OCI-M1 (cell line): Measurements from ENCODE around the gene TXNRD1.
"Not testable (repeated sequence)": the region's sequence is repeated elsewhere in the genome, so short reads cannot be mapped to it uniquely, and the experiment has no call there.

Experiments
- DNase-seq: peaks from one replicate; lab custom pipeline; 2025; lab: John Stamatoyannopoulos, UW

The TXNRD1 gene

DNA sequence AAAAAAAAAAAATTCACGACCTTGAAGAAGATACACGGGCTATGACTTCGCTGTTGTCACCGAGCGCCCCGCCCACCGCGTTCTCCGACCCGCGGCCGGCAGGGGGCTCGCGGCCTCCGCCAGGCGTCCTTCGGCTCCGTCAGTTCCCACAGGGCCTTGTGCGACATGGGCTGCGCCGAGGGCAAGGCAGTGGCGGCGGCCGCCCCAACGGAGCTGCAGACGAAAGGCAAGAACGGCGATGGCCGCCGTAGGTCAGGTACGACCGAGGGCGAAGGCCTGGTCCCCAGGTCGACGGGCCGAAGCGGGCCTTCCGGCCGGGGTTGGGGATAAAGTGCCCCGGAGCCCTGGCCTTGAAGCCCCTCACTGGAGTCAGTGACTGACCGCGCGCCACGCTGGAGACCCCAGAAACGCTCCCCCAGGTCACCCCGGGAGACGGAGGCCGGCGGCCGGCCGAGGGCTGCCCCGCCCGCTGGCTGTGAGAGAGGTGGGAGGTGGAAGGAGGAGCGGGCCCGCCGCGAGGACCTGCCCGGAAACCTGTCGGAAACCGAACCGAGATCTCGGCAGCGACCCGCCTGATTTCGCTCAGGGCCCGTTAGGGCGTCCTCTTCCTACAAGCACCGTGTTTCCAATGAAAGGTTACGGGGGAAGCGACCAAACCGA is at the start of gene TXNRD1:
TXNRD1 (plus strand) TSS at position 142 of the 660 bp plus-strand sequence; CDS start at position 166, 24 bp downstream.
- DNase-seq, result peak; percentile 91

DNA sequence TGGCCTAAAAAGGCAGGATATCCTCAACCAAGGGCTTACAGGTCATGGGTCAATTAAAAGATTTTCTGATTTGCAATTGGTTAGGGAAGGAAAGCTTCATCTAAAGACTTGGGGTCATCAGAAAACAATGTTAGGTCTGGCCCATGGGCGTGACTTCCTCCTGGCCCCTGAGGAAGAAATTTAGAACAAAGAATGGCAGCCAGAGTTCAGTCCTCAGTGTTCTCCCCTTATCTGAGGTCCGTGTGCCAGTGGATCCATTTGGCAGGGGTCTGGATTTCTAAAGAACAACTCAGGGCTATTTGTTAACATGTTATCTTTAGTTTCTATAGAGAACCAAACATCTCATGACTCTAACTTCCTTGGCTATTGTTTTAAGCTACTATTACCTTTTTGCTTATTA is 49.8 kb upstream of the TXNRD1 start:
- DNase-seq, result no peak

DNA sequence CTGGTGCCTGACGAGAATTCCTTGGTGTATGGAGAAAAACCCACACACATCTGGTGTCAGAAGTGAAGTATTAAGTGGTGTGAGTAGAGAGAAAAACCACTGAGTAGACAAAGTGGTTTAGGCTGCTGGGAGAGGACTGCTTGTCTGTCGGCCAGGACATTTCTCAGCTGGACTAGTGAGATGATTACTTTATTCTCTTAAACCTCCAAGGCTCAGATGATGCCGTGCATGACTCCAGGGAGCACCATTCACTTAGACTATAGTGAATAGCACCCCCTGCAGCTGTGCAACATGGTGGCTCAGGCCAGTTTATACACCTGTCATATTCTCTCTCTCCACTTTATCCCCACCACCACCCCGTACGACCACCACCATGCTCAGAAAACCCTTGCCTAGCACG is 49.1 kb upstream of the TXNRD1 start:
- DNase-seq, result no peak

DNA sequence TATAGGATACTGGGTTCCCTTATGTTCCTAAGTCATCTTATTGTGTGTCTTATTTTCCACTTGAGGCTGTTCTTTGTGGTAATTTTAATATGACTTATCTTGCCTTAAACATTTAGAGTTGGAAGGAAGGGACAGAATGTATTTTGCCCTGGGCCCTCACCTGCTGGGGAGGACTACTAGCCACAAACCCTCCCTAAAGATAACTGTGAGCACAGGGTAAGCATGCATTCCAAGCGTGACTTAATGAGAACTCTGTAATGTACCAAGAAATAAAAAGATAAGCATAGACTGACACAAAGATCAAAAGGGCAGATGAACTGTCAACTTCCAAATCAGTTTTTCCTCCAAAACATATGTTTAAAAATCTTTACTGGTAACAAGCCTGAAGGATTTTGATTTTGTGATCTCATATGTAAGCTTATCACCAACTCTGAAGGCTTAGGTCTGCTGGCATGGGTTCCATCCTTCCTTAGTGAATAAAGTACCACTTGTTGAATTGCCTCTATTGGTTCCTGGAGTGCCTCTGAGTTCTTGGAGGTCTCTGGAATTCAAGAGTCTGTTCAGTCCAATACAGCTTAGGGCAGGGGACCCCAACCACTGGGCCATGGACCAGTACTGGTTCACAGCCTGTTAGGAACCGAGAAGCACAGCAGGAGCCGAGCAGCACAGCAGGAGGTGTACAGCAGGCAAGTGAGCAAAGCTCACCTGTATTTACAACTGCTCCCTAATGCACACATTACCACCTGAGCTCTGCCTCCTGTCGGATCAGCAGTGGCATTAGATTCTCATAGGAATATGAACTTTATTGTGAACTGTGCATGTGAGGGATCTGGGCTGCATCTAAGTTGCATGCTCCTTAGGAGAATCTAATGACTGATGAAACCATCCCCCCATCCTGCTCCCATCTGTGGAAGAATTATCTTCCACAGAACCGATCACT is 47.8 kb upstream of the TXNRD1 start:
- DNase-seq, result peak; percentile 39

DNA sequence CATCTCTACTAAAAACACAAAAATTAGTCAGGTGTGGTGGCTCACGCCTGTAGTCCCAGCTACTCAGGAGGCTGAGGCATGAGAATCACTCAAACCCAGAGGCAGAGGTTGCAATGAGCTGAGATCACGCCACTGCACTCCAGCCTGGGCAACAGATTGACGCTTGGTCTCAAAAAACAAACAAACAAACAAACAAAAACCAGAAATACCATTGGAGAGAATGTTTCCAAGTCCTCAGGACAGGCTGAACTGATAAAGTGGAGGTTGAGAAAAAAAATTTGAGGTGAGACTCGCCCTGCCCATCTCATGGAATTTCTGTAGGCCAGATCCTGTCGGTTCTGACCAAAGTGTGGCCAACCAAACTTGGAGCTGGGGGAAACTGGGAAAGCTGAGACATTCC is 47.0 kb upstream of the TXNRD1 start:
- DNase-seq, result no peak

DNA sequence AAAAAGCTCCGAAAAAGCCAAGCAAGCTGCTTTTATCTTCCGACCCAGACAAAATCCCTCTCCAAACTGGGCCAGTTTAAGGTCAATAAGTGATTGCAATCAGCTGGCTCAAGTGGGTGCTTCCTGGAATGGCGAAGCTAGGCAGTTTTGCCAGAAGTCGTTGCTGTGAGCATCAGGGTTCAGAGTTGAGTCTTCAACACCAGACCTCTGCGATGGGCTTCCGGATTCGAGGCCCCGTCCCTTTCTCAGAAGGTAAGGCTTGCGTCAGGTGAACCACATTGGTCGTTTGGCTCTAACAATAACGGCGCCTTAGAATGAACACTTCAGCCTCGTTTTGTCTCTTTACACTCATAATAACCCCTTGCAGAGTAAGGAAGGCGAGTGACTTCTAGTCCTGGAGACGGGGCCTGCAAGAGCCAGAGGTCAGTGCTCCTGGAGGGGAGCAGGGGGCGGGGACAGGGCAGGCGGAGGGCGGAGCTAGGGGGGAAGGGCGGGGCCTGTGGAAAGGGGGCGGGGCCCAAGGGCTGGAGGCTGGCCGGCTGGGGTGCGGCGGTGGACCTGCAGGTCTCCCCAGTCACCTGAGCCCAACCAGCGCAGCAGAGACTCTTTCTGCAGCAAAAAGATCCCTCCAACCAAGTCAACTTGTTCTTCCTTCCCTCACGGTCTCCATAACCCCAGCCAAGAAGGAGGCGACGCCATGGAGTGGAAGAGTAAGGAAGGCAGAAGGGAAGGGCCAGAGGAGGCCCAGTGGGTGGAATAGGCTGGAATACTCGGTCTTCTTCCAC is 43.6 kb upstream of the TXNRD1 start:
- peak; percentile 35 for DNase-seq

DNA sequence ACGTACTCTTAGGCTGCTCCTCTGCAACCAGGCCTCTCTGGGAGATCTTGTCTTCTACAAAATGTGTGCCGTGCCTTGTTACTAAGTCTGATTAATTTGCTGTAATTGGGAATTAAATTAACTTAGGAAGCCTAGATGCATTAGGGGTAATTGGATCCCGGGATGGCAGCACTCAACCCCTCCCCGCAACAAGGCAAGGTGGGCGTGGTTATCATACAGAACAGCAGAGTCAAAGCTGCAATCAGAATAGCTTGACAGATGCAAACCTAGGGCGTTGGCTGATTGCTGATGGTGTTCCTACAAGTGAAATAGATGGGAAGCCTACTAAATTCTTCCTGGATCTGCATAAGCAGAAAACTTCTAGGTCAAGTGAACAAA is 43.0 kb upstream of the TXNRD1 start:
- no peak for DNase-seq

DNA sequence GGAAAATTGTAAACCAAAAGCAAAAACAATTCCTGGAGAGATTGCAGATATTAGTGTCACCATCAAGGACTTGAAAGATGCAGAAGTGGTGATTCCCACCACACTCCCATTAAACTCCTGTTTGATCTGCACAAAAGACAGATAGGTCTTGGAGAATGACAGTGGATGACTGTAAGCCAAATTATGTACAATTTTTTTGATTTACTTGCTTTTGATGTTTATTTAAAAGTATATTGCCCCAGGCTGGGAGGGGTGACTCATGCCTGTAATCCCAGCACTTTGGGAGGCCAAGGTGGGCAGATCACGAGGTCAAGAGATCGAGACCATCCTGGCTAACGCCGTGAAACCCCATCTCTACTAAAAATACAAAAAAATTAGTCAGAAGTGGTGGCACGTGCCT is 41.8 kb upstream of the TXNRD1 start:
- not testable (repeated sequence) for DNase-seq

DNA sequence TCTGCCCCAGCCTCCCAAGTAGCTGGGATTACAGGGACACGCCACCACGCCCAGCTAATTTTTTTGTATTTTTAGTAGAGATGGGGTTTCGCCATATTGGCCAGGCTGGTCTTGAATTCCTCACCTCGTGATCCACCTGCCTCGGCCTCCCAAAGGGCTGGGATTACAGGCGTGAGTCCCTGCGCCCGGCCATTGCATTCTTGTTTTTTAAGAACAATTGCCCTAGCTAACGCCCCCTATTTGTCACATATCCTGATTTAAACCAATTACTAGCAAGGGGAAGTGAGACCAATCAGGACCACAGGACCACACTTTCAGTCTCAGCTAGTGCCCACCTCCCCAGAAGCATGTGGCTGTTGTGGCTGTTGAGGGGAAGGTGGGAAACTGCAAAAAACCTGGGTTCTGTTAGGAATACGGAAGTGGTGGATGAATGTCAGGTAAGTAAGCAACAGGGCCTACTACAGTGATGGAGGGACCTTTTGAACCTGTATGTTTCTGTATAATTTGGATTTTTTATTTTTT is 39.8 kb upstream of the TXNRD1 start:
- no peak for DNase-seq

DNA sequence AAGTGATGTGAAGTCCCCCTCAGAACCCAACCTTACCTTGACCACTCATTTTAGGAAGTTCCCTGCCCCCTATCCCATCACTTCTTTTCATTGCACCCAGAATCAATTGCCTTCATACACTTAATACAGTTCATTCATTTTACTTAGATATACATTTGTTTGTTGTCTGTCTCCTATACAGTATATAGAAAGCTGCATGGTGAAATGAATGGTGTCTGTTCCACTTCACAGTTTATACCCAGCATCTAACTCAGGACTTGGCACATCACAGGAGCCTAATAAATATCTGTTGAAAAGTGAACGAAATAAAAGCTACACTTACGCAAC is 38.3 kb upstream of the TXNRD1 start:
- no peak for DNase-seq

DNA sequence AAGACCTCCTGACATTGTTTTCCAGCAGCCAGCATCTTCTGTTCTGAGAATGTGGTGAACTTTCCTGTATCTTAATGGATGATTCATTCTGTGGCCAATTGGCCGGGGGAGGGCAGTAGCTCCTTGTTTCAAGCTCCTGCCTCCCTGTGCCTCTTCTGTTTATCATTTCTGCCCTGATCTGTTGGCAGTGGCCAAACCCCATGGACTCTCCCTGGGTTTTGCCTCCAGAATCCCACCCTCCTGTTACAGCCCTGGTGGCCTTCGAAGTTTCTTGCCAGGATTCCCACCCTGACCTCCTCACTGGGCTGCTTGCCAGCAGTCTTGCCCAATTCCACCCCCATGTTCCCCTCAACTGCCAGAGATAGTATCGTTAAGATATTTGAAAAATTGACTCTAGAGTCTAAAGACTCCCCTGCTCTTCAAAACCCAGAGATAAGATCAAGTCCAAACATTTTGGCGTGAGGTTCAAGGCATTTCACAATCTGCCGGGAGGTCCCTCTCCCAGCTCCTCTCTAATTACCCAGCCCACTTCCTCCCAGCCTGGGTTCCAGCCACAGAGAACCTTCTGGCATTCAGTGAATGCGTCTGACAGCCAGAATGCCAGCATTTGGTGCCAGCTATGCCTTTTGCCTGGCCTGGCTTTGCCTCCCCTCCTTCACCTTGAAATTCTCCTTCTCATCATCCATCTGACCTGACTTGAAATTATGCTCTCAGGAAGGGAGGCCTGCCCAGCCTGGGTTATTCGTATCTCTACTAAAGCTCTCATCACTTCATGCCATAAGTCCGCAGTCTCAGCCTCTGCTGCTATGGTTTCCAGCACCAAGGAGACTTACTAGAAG is 37.7 kb upstream of the TXNRD1 start:
- DNase-seq, result peak; percentile 87

DNA sequence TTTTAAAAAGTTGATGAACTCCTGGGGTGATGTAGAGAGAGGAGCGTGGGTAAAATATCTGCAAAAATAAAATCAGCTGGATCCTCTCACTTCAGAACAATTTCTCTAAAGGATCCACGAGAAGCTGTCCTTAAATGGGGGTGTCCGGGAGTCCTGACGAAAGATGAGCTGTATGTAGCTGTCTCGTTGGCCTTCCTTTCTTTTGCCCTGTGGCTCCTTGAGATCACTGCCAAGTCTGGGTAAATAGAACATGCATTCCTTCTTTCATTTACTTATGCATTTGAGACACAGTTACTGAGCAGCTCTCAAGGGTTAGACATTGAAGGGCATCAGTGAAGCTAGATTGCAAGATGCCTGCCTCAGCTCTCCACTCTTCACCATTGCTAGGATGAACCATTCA is 35.2 kb upstream of the TXNRD1 start:
- no peak for DNase-seq

DNA sequence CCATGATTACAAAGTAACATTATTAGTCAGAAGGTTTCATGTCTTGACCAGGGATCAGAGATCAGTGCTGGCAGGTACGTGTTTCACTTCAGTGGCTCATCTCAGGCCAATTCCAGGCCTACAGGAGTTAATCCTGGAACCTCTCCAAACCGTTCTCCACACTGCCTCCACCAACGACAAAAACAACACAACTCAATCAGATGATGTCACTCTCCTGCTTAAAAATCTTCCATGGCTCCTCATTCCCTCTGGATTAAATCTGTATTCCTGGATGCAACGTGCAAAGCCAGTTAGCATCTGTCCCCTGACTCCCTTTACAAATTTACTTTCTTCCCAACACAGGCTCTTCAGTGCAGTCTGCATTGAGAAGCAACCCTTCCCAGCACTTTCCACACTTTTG is 34.3 kb upstream of the TXNRD1 start:
- no peak for DNase-seq

DNA sequence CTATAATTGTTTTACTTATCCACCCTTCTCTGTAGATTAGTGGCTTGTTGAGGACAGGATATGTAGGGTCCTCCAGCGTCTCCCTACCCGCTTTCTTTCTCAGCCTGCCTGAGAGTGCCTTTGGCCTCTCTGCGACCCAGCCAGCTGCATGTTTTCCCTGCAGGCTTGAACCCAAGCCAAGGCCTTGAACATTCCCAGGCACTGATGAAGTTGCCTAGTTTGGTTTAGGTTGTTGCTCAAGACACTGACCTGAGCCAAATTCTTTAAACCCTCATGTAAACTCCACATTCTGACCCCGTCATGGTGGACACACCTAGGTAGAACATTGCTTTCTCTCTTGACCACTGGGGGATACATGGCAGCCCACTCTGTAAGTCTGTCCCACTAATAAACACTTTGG is 33.4 kb upstream of the TXNRD1 start:
- no peak for DNase-seq

DNA sequence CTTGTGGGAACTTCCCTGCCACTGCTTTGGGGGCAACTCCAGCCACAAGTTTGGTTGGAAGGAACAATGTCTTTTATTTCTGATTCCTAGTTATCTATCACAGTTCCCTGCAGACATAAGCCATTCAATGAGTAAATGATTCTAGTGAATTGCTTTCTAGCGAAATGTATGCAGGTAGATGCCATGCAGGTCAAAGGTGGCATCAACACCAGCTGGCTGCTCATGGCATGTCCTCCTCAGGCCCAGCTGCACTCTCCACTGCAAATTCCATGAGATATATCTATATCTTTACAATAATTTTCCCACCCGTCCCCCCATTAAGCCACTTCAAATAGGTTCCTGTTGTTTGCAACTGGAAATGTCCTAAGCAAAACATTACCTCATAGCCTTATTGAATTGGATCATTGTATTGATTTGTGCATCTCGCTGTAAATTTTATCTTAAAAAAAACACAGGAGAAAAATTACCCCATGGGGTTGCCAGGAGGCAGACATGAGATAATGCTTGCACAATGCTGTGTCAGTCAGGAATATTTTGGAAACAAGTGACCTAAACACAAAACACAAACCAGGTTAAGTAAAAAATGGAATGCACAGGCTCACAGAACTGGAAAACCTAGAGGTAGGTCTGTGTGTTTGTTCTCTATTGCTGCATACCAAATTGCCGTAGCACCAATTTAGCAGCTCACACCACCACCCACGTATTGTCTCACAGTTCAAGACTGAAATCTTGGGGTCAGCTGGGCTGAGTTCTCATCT is 32.8 kb upstream of the TXNRD1 start:
- no peak for DNase-seq

DNA sequence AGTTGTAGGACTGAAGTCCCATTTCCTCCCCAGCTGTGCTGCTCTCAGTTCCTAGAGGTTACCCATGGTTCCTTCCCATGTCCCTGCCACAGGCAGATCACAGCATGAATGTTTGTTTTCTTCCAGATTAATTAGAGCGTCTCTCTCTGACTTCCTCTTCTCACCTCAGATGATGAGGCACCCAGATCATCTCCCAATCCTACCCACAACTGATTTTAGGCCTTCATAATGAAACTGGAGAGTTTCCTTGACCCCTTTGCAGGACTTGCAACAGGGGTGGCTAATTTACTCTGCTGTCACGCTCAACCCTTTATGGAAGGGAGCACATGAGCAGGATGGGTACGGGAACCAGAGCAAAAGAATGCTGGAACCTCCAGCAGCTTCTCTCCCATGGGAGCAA is 32.1 kb upstream of the TXNRD1 start:
- DNase-seq, result no peak

DNA sequence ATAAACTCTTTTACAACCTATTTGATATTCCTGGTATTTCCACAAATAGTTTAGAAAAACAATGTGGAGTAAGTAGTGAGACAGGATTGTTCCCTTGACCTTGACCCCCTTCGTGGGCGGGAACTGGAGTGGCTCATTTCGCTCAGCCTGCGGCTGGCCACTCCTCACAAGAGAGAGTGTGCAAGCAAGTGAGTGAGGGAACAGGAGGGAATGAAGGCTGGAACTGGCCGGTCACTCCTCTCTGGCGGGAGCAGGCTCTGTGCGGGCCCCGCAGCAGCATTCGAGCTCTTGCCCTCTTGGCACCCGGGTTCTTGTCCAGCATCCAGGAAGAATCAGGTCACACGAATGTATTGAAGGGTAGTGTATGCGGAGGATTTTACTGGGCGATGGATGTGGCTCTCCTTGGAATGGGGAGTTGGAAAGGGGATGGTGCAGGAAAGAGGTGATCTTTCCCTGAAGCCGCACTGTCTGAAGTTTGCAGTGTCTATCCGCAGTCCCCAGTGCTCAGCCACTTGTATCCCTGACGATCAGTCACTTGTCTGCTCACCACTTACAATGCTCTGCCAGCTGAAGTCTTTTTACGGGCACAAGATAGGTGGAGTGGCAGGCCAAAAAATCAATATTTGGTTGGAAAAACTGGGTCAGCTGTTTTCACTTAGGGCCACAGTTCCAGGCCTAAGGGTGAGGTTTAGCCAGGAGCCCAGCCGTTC is 28.0 kb upstream of the TXNRD1 start:
- DNase-seq, result no peak

DNA sequence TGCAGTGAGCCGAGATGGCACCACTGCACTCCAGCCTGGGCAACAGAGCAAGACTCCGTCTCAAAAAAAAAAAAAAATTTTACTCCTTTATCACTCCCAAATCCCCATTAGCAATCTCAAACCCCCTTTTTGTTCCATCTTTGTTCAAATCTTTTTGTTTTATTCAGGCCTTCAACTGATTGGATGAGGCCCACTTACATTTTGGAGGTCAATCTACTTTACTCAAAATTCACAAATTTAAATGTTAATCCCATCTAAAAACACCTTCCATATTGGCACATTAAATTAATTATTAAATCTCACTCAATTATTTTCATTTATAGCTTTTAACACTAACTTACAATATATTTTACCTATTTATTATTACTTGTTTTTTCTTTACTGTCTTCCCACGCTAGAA is 27.0 kb upstream of the TXNRD1 start:
- no peak for DNase-seq

DNA sequence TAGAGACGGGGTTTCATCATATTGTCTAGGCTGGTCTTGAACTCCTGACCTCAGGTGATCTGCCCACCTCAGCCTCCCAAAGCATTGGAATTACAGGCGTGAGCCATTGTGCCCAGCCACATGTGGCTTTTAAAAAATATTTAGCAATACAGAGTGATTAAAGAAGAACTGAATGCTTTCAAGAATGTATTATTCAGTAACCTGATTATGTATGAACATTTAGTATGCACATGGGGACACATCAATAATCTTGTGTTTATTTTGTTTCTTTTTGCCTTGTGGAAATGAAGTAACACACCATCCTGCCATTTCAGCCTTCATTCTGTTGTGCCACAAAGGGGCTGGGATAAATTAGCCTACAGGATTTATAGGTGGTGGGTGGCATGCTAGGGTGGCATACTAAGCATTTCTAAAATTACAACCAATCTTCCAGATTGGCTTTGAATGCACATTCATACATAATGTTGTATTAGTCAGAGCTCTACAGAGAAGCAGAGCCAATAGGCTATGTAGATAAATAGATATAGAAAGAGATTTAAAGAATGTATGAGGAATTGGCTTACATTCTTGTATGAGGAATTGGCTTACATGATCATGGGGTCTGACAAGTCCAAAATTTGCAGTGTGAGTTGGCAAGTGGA is 25.5 kb upstream of the TXNRD1 start:
- DNase-seq, result no peak
